ENCODE data around the gene KRT4.

- TF ChIP-seq CTCF (conservative IDR thresholded peaks at IDR 0.05; ENCODE audit: low read depth, low read length): no peak
- no peak for TF ChIP-seq EZH2phosphoT487 (IDR thresholded peaks at IDR 0.05; ENCODE audit: borderline replicate concordance, low read length)
These were observed 817 bp upstream of the KRT4 start for GRCh38 chr12:52814710-52815155.
